ENCODE data around the gene GBGT1.

The GBGT1 gene

DNA sequence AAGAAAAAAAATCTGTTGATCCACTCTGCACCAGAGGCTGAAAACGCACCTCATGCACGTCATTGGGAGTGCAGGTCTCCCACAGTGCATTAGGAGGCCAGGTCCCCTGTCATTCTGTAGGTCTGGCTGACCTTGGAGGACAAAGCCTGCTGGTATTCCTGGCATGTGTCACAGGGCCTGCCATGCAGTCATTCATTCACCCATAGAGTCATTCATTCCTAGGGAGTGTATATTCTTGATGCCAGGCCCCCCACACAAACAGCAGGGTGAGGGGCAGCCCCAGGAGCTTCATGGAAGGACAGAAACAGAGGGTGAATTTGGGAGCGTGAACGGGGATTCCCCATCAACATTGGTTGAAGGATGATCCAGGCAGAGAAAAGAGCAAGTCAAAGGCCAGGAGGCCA lies 2.2 kb downstream of the GBGT1 start:
- DNase-seq = no peak

DNA sequence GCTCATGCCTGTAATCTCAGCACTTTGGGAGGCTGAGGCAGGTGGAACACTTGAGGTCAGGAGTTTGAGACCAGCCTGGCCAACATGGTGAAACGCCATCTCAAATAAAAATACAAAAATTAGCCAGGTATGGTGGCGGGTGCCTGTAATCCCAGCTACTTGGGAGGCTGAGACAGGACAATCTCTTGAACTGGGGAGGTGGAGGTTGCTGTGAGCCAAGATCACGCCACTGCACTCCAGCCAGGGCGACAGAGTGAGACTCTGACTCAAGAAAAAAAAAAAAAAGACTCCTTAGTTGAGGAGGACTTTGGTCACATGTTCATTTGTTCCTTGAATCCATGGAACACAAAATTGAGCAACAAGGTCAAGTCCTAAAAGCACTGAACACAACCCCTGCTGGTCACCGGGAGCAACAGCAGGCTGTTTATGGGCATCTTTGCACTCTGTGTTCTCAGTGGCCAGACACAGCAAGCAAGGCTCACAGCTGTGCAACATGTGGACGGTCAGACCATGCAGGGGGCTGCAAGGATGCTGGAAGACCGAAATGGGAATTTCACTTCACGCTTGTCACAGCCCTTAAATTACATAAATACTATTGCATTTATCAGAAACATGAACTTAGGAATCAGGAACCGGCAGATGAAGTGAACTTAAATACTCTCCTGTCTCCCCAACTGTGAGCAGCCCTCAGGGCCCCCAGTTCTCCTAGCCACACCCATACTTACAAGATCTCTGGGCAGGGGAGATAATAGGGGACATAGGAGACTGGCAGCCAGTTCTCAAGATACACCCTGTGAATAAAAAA lies 2.8 kb downstream of the GBGT1 start:
- peak; percentile 58 for DNase-seq

DNA sequence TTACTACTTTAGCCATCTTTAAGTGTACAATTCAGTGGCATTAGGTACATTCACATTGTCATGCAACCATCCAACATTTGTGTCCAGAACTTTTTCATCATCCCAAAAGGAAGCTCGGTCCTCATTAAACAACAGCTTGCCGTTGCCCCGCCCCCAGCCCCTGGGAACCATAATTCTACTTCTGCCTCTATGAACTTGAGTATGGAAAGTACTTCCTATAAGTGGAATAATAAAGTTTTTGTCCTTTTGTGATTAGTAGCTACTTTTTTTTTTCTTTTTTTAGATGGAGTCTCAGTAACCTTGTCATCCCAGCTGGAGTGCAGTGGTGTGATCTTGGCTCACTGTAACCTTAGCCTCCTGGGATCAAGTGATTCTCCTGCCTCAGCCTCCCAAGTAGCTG lies 5.0 kb downstream of the GBGT1 start:
- DNase-seq = no peak

DNA sequence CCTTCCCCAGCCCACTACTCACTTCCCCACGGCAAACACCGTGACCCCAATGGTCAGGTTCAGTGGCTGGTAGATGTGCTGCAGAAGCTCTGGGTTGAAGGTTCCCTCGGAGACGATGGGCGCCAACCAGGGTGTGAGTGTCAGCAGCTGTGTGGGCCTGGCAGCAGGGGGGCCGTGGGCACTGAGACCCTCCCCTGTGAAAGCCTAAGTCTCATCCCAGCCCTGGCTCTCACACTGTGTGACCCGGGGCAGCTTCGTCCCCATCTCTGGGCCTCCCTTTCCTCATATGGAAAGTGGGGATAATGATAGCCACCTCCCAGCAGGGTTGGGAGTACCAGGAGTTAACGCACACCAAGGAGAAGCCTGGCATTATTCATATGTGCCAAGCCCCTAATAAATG lies 8.6 kb downstream of the GBGT1 start:
- no peak for DNase-seq

DNA sequence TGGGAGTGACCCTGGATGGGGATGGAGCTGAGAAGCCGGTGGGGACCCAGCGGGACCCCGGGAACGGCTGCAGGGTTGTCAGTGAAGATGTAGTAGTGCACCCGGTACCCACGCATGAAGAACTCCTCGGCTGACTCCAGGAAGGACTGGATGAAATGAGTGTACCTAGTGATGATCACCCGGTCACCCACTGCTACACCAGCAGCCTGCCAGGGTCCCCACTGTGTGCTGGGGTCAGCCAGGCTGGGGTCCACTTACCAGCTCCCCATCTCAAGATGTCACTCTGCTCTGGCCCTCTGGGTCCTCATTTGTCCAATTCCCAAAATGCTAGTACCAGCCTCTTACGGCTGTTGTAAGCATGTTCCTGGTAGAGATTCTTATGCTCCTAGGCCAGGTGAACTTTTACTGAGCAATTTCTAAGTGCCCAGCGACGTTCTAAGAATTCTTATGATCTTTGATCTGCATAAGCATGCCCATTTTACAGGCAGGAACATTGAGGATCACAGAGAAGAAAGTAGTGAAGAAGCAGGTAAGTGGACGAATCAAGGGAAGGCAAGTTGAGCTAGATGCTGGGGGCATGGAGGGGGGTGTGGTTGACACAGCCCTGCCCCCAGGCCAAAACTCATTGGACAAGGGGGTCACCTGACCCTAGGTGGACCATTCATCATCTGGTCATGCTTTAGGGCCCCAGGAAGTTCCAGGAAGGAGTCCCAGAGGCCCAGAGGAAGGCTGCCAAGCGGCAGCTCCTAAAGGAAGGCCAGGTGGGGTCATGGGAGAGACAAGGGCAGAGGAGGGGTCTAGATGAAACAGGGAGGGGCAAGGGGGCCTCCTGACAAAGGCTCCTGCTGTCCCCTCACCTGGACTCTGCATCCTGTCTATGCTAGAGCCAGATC lies 9.4 kb downstream of the GBGT1 start:
- DNase-seq = no peak

DNA sequence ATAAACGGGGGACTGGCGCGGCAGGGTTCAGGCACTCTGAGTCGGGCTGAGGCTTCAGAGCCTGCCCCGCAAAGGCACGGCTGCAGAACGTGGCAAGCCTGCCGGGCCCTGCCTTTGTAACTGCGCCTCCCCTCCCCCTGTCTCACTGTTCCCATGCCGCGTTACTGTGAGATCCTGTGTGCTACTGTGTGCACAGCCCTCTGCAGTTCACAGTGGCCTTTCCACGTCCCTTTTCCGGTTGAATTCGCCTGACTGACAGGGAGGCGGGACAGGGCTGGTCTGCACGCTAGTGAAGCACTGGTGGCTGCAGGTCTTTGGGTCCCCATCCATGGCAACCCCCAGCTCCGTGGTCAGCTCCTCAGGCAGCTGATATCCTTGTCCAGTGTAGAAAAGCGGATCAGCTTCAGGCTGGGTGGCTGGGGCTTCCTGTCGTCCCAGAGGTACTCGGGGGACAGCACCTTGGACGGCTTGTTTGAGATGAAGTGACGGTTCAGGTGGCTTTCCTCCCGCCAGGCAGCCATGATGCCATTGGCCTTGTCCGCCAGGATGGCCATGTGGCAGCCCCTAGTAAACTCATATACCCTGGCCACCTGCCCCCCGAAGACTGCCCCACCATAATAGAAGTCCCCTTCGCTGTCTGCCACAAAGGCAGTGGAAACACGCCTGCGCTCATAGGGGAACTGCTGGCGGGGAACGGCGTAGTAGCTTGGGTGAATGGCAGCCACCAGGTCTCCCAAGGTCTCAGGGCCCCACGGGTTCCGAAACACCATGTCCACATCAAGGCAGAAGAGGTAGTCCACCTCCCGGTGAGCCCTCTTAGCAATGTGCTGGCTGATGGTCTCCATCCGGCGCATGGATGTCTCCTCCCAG lies 10.3 kb downstream of the GBGT1 start:
- no peak for DNase-seq

DNA sequence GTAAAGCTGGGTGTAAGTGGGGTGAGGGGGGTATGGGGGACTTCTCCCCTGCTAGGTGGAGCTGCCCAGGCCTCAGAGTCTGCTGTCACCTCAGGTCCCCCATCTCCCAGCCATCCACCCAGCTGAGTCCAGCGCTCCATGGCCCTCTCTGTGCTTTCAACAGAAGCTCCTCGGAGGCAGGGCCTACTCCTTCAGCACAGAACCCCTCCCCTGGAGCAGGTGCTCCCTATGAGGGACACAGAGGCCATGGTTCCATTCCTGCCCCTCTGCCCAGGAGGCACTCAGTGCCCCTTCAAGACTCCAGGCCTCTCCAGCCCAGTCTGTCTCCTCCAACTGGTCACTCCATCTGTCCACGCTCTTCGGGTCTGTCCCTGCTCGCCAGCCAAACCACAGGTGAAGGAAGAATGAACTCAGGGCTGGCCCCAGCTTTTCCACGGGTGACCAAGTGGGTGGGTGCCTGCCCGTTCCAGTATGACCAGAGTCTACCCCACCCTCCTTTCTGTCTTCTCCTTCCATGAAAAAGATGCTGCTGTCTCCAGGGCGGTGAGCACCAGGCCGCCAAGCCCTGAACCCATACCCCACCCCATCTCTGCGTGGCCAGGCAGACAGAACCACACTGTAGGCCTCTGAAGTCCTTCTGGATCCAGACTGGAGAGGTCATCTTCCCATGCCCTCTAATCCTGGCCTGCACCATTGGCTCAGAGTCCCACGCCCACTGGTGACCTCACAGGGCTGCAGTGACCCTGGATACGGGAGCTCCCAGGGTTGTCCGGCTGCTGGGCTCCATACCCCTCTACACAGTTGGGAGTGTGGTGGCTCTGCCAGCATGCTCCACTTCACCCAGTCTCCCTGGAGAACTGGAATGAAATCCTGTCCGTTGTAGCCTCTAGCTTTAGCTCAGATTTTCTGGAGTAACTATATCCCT lies 11.9 kb downstream of the GBGT1 start:
- no peak for DNase-seq

DNA sequence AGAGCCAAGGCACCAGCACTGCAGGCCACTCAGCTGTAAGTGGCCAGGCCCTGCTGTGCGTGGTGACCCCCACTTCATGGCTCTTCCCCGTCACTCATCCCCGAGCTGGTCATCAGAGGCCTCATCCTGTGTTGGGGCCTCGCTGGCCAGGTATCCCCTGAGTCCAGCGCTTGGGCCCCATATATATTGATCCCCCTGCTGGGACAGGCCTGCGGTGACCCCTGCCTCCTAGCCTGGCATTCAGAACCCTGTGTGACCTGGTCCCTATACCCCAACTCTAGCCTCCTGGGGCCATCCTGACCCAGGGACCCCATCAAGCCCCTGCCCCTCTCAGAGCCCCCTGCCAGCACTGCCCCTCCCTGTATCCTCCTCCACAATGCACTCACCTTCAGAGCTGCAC lies 12.7 kb downstream of the GBGT1 start:
- DNase-seq = no peak

DNA sequence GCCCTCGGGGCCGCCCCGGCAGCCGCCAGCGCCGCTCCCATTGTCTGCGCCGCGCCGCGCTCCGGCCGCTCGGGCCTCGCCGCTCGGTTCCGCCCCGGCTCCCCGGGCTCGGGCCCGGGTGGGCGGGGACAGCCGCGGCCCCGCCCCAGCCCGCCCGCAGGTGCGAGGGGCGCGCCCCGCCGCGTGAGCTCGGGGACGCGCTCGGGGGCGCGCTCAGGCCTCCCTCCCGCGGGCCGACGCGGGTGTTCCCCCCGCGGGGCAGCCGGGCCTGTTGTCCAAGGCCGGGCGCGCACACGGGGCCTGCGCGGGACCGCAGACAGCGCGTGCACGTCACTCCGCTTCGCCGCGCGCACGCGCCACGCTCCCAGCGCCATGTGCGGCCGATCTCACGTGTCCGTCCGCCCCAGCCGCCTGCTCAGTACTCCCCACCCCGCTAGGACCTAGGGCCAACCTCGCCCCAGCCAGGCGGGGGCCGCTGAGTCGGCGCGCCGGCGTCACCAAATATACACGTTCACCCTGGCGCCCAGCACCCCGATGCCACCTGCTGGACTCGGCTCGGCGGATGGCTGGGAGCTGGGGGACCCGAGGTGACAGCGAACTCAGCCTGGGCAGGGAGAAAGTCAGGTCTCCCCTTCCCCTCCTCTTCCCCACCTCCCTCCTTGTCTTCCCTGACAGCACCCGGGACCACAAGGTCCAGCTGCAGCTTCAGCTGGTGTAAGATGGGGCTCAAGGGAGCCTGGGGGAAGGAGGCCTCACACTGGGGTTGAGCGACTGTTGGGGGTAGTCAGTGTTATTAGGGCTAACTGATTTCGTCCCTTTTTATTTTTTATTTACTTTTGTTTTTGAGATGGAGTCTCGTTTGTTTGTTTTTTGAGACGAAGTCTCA lies 14.3 kb downstream of the GBGT1 start:
- peak; percentile 79 for DNase-seq

DNA sequence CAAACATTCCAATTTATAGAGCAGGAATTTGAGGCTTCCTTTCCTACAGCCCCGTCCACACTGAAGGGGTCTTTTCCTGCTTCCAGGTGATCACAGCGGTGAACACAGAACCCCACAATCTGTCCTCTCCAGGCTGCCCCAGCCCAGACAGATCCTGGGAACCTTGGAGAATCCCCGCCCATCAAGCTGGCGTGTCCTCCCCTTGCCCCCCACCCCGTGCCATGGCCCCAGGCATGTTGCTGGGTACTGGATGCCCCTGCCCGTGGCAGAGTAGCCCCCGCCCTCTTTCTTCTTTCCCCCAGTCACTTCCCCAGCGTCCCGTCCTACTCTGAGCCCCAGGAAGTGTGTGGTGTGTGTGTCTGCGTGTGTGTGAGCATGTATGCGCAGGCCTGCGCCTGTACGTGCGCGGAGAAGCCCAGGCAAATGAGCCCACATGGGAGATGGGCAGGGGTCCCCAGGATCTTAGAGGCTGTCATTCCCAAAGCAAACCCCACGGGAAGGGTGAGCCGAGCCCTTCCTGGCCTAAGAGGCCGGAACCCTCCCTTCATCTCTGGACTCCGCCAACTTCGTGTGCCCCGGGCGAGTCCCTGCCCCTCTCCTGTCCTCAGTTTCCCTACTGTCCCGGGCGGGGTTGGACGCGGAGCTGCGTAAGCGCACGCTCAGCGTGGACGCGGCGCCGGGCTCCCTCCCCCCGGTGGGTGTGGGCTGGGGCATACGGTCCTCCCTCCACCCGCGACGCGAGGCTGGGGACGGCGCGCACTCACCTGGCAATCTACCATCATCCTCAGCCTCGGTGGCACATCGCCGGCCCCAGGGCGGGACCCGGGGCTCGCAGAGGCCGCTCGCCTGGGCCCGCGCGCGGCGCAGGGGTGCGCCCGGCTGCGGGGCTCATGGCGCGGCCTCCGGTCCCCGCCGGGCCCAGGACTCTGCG lies 15.2 kb downstream of the GBGT1 start:
- peak; percentile 34 for DNase-seq

DNA sequence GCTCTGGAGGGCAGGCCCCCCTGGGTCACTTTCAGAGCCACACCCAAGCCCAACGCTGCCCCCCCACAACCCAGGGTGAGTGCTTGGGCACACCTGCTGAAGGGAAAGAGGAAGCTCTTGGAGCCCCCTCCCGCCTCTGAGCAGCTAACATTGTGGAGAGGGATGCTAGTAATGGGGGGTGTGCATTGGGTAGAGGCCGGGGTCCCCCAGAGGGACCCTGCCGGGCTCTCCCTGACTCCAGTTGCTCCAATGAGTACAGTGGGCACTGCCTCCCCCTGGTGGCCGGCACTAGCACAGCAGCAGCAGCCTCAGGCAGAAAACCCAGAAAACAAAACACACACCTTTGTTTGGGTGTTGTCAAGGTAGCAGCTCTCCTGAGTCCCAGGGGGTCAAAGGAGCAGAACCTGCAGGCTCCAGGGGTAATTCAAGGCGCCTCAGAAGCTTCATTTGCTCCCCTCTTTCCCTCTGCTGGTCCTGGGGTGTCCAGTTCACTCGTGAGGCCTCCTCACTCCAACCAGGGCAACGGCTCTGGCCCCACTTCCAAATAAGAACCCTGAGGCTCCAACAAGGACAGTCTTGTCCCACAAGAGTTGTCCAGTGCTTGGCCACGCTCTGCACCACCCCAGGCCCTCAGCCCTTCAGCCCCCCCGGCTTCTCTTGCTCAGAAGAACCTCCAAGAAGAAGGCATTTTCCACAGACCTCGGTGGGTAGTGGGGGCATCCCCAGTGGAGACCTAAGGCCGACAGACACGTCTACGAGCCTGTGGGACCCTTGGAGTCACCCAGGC lies 16.1 kb downstream of the GBGT1 start:
- DNase-seq = peak; percentile 7

DNA sequence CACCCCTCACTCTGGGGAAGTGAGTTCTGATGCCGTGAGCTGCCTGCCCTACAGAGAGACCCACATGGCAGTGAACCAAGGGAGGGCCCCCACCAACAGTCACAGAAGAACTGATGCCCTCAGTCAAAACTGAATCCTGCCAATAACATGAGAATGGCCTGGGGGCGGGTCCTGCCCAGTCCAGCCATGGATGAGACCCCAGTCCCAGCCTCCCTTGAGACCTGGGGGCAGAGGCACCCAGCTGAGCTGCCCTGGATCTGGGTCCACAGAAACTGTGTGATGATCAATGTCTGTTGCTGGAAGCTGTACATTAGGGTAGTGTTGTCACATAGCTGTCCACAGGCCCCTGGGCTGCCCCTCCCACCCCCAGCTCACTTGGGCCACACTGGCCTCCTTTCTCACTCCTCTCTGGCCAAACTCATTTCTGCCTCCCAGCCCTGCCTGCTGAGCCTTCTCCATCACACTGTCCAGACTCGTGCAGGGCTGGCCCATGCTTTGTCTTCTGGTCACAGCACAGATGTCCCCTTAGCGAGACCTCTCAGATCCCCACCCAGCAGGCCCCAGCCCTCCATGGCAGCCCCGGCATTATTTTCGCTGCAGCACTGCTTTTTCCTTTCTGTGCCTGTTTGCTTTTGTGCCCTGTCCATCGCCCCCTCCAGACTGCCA lies 16.8 kb downstream of the GBGT1 start:
- DNase-seq = no peak

DNA sequence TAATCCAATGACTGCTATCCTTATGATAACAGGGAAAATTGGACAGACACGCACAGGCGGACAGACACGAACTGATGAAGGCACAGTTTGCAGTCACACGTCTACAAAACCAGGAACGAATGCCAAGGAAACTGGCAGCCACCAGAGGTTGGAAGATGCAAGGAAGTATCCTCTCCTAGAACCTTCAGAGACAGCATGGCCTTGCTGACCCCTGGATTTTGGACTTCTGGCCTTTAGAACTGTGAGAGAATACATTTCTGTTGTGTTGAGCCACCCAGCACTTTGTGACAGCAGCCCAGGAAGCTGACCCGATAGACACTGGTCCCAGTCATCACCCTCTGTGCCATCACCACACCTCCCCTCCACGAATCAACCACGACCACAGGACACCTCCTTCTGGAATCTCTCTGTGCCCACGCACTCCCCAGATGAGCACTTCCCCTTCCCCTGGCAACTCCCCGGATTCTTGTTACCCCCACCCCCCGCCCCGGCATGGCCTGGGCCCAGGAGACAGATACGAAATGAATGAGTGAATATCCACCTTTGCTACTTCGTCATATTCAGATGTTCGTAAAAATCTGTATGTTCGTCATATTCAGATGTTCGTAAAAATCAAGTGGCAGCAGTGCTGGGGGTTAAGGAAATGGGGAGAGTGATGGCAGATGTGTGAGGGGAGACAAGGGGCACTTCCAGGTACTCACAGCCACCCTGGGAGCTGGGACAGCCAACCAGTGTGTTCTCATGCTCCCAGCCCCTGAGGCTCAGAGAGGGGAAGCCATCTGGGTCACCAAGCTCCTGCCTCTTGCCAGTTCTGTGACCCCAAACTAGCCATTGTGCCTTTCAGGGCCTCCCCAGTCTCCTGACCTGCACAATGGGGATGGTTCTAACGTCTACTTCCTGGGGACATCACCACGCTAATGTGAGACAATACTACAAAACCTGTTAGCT lies 18.5 kb downstream of the GBGT1 start:
- DNase-seq = no peak

DNA sequence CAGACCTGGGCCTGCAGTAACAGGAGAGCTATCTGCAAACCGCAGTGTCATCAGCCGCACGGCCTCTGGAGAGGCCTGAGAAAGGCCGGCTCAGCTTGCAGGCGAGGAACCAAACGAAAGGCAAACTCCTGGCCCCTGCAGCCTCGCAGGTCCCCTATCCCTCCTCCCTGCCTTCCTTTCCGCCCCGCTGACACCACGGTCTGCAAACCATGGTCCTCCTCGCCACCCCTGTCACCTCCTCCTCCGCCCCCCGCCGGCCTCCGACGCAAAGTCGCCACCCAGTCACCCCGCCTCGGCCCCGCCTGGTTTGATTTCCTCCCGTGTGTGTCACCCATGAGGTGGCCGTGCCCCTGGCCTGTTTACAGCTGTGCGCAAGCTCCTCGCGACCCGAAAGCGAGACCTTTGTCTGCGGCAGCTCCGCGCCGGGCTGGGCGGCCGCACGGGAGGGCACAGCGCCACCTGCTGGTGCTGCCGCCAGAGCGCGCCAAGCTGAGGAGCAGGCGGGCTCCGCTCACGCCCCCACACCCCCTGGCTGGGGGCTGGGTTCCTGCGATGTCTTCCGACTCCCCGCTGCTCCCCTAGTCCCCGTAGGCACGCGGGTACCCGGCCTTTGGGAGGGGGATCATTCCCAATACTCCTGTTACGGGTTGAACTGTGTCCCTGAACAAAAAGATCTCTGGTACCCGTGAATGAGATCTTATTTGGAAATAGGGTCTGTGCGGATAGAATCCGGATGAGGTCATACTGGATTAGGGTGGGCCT lies 19.4 kb downstream of the GBGT1 start:
- DNase-seq = peak; percentile 54

DNA sequence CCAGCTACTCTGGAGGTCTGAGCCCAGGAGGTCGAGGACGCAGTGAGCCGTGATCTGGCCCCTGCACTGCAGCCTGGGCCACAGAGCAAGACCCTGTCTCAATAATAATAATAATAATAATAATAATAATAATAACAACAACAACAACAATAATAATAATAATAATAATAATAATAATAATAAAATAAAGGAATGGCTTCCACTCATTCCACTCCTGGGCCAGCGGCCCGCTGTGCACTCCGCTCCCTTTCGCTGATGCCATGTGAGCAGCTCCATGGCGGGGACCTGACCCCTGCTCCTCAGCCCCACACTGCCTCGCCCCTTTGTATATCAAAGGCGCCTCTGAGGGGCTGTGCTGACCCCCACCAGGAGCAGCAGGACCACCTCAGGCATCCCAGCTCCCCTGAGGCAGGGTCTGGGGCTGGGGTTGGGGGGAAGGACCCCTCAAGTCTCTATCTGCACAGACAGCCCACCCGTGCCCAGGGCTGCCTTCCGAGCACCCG lies 20.0 kb downstream of the GBGT1 start:
- no peak for DNase-seq

Data from GF-D8 (cell line).